NB4 (cell line): ENCODE data around the gene NR1H3.

Experiments
- CTCF ChIP-seq: IDR thresholded peaks from one replicate; pipeline ENCODE4 v1.5.1; 2012; ENCODE audit warnings: low read depth, low read length
- MAX ChIP-seq: IDR thresholded peaks from 2 replicates; pipeline ENCODE4 v1.6.1; 2011; ENCODE audit warnings: low read depth, low read length
- MYC ChIP-seq: IDR thresholded peaks from 2 replicates; pipeline ENCODE4 v1.6.1; 2011; ENCODE audit warnings: low read depth, low read length
- POLR2A ChIP-seq: IDR thresholded peaks from 2 replicates; pipeline ENCODE4 v1.6.1; 2011; ENCODE audit warnings: mild to moderate bottlenecking; ENCODE audit not compliant: insufficient read length; ENCODE audit errors: extremely low read depth

- TF ChIP-seq POLR2A (no peak), CTCF (no peak), MAX (no peak), MYC (no peak)
These were observed 50.4 kb downstream of the NR1H3 start for GRCh38 chr11:47308050-47308823.
